Colonic mucosa (tissue), 4 donors: ENCODE results near the gene NDOR1. TPM values are rescaled to one million over a fixed set of nuclear protein-coding genes. Genes with fewer than 3 reads are reported as not detected.

Source experiments
- DNase-seq: peaks from one replicate; pipeline ENCODE4 v3.0.0-alpha.2; 2020
- H3K27ac ChIP-seq: fragments of 200-600 bp; one replicate; pipeline ENCODE4 v1.8.0; 2021
- H3K27me3 ChIP-seq: fragments of 200-600 bp; one replicate; pipeline ENCODE4 v1.8.0; 2021
- H3K36me3 ChIP-seq: fragments of 200-600 bp; one replicate; pipeline ENCODE4 v1.8.0; 2021
- H3K4me1 ChIP-seq: fragments of 200-600 bp; one replicate; pipeline ENCODE4 v1.8.0; 2021; ENCODE audit warnings: mild to moderate bottlenecking
- H3K4me3 ChIP-seq: fragments of 200-600 bp; one replicate; pipeline ENCODE4 v1.8.0; 2021
- H3K9ac ChIP-seq, 2 donors: one replicate each; pipeline ENCODE4 v1.7.0; 2013; ENCODE audit warnings: control low read depth in 2 of 2, low read depth in 2 of 2, low read length in 2 of 2
- H3K9me3 ChIP-seq: fragments of 200-600 bp; one replicate; pipeline ENCODE4 v1.8.0; 2021
- CTCF ChIP-seq: fragments of 200-600 bp; IDR thresholded peaks from one replicate; pipeline ENCODE4 v1.8.0; 2022; ENCODE audit warnings: antibody characterized with exemption, mild to moderate bottlenecking
- intact Hi-C: fragments of 100-400 bp; cut with DNase I; formaldehyde crosslinking; loops from one replicate; pipeline ENCODE4 v1.14.1; 2022
- total RNA-seq, 2 donors: library from RNA; stranded (reverse); fragmentation: NEBNext Ultra II Directional in 1 of 2; extraction: Animal tissue kit (Norgen Biotek cat#: 25700) in 1 of 2; gene quantifications; one replicate each; pipeline ENCODE4 v1.2.1, GENCODE V29; 2021
- donor health status: healthy.
- donor health status: DM: no; HTN: no; CAD: no.
- donor health status: DM: no; HTN: no; CAD: no.

NDOR1 gene
- total RNA-seq, 2 donors from 2014 or later = 11.7 to 36.9 TPM

DNA sequence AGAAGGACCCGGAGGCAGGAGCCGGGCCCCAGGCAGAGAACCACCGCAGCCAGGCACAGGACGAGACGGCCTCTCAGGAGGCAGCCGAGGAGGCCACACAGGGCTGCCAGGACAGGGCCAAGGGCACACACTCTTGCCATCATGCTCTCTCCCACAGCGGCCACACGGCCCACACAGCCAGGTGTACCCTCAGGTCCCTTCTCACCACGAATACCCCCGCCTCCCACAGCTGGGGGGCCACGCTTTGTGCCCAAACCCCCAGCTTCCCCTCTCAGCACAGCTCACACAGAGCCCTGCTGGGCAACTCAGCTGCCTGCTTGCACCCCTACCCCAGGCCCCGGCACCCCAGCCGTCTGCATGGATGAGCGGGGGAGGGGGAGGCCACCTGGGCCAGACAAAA lies 11.7 kb upstream of the NDOR1 start:
- H3K36me3 ChIP-seq = no peaks in the 10 kb centered on the region
- intact Hi-C loops = no loop called here
- no peaks in the 10 kb centered on the region for H3K9me3 ChIP-seq
- no peak for TF ChIP-seq CTCF
- peak overlapping the region in 1 of 2 donors; percentile 86 for H3K9ac ChIP-seq
- H3K27ac ChIP-seq = peak overlapping the region; percentile 90
- H3K27me3 ChIP-seq = no peaks in the 10 kb centered on the region
- H3K4me3 ChIP-seq = no peak overlapping the region
- no peak for DNase-seq
- peaks cover 46% of the 10 kb centered on the region for H3K4me1 ChIP-seq

DNA sequence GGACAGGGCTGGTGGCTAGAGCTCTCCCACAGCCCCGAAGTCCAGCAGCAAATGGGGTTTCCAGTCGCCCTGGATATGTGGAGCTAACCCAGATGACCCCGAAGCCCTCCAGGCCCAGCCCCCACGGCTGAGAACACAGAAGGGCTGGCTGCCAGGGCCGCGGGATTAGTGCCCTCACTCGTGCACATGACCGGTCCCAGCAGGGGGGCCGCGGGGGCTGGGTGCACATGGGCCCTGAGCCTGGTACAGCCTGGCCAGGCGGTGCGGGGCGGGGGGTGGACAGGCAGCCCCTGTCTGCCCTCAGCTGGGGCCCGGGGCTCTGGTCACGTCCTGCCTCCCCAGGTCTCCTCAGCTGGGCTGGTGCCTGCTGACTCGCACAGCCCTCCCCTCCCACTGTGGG lies 11.1 kb upstream of the NDOR1 start:
- Histone ChIP-seq H3K36me3 (no peaks in the 10 kb centered on the region), H3K9me3 (no peaks in the 10 kb centered on the region), H3K9ac (peak overlapping the region; percentile 54 to 86), H3K27ac (peak overlapping the region; percentile 90), H3K4me1 (peaks cover 42% of the 10 kb centered on the region), H3K4me3 (peak overlapping the region; percentile 21), H3K27me3 (no peaks in the 10 kb centered on the region)
- no peak for TF ChIP-seq CTCF
- no peak for DNase-seq
- intact Hi-C loops = no loop called here

- intact Hi-C loops = no loop called here
- H3K27ac ChIP-seq = peak overlapping the region; percentile 90
- peak overlapping the region; percentile 54 to 86 for H3K9ac ChIP-seq
- peaks cover 37% of the 10 kb centered on the region for H3K4me1 ChIP-seq
- no peaks in the 10 kb centered on the region for H3K27me3 ChIP-seq
- H3K4me3 ChIP-seq = peak overlapping the region; percentile 21
- H3K36me3 ChIP-seq = no peaks in the 10 kb centered on the region
- no peak for TF ChIP-seq CTCF
- H3K9me3 ChIP-seq = no peaks in the 10 kb centered on the region
- DNase-seq = peak; percentile 84
Observed at GRCh38 chr9:137194909-137195308, 10.6 kb upstream of the NDOR1 start.

DNA sequence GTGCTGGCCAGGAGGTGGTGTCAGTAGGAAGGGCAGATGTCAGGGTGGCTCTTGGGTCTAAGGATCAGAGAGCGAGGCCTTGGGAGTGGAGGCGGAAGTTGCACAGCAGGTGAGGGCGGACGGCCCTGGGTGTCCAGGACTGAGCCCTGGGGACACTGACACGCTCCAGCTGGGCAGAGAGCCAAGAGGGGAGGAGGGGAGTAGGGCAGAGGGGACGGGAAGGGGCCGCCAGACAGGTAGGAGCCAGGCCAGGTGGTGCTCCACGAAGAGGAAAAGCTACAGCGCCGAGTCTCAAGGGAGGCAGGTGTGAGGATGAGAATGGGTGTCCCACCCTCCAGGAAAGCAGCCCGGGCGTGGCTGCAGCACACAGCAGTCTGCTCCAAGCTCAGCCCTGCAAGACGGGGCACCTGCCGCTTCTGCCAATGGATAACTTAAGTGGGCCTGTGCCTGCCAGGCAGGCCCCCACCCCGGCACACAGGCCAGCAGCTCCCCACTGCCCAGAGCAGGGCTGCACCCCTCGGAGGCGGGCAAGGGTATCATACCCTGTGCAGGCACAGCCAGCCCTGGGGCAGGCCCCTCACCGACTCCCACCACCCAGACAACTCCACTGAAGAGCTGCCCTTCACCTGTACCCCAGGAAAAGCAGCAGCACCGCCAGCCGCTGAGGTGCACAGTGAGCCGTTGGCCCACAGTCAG lies 9.8 kb upstream of the NDOR1 start:
- no peaks in the 10 kb centered on the region for H3K36me3 ChIP-seq
- peak overlapping the region; percentile 50 for H3K4me3 ChIP-seq
- no peaks in the 10 kb centered on the region for H3K27me3 ChIP-seq
- peak overlapping the region; percentile 73 to 86 for H3K9ac ChIP-seq
- H3K9me3 ChIP-seq = no peaks in the 10 kb centered on the region
- peak; percentile 96 for DNase-seq
- no peak for TF ChIP-seq CTCF
- peaks cover 29% of the 10 kb centered on the region for H3K4me1 ChIP-seq
- intact Hi-C loops = no loop called here
- peak overlapping the region; percentile 90 for H3K27ac ChIP-seq

DNA sequence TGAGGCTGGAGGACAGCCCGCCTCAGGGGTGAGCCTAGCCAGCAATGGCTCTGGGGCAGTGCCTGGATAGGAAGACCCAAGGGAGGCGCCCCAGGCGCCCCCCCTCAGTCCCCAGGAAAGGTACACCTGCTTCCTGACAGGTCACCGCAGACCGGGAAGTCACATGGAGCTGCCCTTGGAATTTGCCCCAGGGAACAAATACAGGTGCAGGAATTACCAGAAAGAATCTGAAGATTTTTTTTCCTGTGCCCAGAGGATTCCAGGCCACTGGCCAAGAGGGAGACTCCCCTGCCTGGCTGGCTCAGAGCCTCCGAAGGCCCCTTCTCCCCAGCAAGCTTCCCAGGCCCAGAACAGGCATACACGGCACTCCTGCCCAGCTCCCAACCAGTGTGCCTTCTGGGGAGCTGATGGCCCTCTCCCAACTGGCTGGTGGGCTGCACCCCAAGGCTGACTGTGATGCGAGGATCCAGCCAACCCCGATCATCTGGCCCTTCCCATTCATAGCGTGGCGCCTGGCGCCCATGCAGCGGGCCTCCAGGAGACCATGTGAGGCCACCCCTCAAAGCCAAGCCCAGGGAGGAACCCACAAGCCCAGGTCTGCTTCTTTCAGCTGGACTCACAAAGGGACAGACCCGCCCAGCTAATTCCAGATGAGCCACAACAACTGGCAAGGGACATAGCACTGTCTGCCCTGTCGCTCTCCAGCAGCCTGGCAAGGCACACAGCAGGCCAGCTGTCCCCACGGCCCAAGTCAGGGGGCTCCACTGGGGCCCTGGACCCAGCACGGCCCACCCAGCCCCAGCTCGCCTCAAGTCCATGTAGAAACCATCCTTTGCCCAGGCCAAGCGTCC lies 7.2 kb upstream of the NDOR1 start:
- peak; percentile 91 for DNase-seq
- intact Hi-C loops = no loop called here
- Histone ChIP-seq H3K4me3 (peak overlapping the region; percentile 50), H3K27me3 (no peaks in the 10 kb centered on the region), H3K9ac (peak overlapping the region; percentile 87 to 92), H3K9me3 (no peaks in the 10 kb centered on the region), H3K4me1 (peaks cover 33% of the 10 kb centered on the region), H3K36me3 (no peaks in the 10 kb centered on the region), H3K27ac (peak overlapping the region; percentile 90)
- TF ChIP-seq CTCF = no peak
